Measurements from ENCODE around the gene CKAP2L.

DNA sequence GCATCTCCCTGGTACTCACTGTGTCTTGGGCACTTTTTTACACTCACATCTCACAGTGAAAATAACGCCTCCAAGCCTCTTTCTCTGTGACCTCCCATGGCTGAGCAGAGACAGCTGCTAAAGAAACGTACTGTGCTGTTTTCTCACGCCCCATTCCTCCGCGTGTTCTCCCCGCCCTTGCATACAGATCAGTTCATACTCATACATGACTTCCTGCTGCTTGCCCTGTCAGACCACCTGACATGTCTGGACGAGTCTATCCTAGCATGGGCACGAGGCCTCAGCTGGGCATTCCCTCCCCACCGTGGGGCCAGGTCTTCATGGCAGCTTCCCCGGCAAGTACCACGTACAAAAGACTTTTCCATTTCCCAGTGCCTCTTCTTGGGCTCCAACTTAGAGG lies 41.1 kb upstream of the CKAP2L start:
- TF ChIP-seq, protein P1, sequence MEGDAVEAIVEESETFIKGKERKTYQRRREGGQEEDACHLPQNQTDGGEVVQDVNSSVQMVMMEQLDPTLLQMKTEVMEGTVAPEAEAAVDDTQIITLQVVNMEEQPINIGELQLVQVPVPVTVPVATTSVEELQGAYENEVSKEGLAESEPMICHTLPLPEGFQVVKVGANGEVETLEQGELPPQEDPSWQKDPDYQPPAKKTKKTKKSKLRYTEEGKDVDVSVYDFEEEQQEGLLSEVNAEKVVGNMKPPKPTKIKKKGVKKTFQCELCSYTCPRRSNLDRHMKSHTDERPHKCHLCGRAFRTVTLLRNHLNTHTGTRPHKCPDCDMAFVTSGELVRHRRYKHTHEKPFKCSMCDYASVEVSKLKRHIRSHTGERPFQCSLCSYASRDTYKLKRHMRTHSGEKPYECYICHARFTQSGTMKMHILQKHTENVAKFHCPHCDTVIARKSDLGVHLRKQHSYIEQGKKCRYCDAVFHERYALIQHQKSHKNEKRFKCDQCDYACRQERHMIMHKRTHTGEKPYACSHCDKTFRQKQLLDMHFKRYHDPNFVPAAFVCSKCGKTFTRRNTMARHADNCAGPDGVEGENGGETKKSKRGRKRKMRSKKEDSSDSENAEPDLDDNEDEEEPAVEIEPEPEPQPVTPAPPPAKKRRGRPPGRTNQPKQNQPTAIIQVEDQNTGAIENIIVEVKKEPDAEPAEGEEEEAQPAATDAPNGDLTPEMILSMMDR (IDR thresholded peaks at IDR 0.05) = no peak
- no peak for TF ChIP-seq POLR2AphosphoS5 (IDR thresholded peaks at IDR 0.05)
- TF ChIP-seq EP300 (IDR thresholded peaks at IDR 0.05; ENCODE audit: low read depth) = no peak
- TF ChIP-seq POLR2A (IDR thresholded peaks at IDR 0.05) = no peak
